ENCODE data around the gene CAMK1D.

Gene CAMK1D

DNA sequence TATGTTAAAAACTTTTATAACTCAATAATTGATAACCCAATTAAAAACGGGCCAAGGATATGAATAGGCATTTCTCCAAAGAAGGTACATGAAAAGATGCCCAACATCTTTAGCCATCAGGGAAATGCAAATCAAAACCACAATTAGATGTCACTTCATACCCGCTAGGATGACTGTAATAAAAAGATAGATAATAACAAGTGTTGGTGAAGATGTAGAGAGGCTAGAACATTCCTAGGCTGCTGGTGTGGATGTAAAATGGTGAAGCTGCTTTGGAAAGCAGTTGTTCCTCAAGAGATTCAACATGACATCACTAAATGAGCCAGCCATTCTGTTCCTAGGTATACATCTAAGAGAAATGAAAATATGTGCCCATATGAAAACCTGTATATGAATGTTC, 35.6 kb downstream of the CAMK1D start:
- Histone ChIP-seq H3K27ac (no peak overlapping the region), H3K4me3 (no peak overlapping the region)
- DNase-seq (ENCODE audit: low spot score) = no peak
- TF ChIP-seq, protein P1, sequence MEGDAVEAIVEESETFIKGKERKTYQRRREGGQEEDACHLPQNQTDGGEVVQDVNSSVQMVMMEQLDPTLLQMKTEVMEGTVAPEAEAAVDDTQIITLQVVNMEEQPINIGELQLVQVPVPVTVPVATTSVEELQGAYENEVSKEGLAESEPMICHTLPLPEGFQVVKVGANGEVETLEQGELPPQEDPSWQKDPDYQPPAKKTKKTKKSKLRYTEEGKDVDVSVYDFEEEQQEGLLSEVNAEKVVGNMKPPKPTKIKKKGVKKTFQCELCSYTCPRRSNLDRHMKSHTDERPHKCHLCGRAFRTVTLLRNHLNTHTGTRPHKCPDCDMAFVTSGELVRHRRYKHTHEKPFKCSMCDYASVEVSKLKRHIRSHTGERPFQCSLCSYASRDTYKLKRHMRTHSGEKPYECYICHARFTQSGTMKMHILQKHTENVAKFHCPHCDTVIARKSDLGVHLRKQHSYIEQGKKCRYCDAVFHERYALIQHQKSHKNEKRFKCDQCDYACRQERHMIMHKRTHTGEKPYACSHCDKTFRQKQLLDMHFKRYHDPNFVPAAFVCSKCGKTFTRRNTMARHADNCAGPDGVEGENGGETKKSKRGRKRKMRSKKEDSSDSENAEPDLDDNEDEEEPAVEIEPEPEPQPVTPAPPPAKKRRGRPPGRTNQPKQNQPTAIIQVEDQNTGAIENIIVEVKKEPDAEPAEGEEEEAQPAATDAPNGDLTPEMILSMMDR (IDR thresholded peaks at IDR 0.05) = no peak

DNA sequence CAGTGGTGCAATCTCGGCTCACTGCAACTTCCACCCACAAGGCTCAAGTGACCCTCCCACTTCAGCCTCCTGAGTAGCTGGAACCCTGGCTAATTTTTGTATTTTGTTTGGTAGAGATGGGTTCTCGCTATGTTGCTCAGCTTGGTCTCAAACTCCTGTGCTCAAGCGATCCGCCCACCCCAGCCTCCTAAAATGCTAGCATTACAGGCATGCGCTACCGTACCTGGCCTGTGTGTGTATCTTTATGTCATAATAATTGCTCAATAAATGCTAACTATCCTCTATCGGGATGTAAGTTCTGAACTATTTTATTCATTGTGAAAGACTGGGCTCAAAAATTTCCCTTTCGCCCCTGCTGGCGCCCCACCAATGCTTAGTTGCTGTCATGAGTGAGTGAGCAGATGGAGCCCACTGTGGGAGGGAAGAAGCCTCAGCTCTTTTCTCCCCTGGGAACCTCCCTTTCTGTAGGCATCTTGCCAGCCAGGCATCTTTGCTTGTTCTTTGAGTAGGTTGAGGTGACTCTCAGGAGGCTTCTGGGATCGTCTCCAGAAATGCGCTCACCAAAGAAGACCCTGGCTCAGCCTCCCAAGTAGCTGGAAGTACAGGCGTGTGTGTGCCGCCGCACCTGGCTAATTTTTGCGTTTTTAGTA, 38.3 kb downstream of the CAMK1D start:
- H3K4me3 ChIP-seq = no peak overlapping the region
- no peak overlapping the region for H3K27ac ChIP-seq
- TF ChIP-seq, protein P1 (IDR thresholded peaks at IDR 0.05) = no peak
- DNase-seq (ENCODE audit: low spot score) = no peak

DNA sequence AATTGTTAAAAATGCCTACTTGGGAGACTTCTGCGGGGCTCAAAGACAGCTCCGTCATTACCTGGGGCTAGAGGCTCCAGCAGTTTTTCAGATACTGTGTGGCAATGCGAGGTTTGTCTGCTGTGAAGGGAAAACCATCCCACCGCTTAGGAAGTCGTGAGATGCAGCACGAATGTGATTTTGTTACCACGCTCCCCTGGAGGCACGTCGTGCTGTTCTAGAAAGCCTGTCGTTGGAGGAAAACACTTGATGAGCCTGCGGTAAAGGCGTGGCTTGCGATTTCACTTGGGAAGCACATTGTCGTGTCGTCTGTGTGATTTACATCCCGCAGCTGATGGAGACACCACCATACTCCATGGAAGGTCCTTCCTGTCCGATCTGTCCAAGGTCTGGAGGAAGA, 39.3 kb downstream of the CAMK1D start:
- peak; percentile 40 for DNase-seq (ENCODE audit: low spot score)
- H3K27ac ChIP-seq = no peak overlapping the region
- TF ChIP-seq, protein P1 (IDR thresholded peaks at IDR 0.05) = no peak
- no peak overlapping the region for H3K4me3 ChIP-seq

DNA sequence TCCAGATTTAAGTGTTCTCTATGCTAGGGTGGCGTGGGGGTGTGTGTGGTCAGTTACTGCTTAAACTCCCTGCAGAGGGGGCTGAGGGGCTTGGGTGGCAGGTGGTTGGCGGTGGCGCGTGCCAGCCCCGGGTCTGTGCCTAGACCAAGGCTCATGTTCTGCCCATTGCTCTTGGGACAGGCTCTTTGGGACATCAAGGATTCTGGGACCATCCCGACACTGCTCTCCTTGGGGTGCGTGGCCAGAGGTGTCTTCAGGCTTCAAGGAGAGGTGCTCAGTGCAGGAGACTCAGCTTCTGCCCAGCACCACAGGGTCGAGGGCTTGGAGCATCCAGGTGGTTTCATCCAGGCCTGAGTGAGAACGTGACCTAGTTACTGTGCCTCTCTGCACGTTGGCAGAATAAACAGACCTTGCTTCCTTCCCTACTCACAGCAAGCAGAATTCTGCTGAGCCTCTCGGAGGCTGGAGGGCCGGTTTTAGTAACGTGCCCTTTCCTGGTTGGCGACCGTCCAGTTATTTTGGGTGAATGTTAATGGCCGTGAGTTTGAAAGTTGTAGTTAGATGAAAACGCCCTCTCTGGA, 39.9 kb downstream of the CAMK1D start:
- TF ChIP-seq, protein P1 (IDR thresholded peaks at IDR 0.05) = no peak
- H3K27ac ChIP-seq = peak overlapping the region; percentile 44 to 54
- H3K4me3 ChIP-seq = no peak overlapping the region
- DNase-seq (ENCODE audit: low spot score) = peak; percentile 75

DNA sequence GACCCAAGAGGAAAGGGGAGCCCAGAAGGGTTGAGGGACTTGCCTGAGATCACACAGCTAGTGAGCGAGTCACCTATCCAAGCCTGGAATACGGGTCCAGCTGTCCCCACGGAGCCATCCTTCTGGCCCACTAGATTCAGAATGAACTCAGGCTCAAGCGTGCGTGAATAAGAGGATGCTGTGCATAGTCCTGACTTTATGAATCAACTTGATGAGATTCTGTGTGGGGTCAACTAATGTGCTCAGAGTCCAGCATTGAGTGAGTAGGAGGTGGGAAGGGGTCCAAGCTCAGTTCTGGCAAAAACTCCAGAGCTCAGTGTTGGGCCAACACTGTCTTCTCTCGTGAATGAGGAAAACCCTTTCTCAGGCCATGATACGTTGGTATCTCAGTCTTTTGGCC, 41.4 kb downstream of the CAMK1D start:
- peak; percentile 71 for DNase-seq (ENCODE audit: low spot score)
- peak overlapping the region; percentile 64 to 67 for H3K27ac ChIP-seq
- TF ChIP-seq, protein P1 (IDR thresholded peaks at IDR 0.05) = no peak
- H3K4me3 ChIP-seq = peak overlapping the region; percentile 2

DNA sequence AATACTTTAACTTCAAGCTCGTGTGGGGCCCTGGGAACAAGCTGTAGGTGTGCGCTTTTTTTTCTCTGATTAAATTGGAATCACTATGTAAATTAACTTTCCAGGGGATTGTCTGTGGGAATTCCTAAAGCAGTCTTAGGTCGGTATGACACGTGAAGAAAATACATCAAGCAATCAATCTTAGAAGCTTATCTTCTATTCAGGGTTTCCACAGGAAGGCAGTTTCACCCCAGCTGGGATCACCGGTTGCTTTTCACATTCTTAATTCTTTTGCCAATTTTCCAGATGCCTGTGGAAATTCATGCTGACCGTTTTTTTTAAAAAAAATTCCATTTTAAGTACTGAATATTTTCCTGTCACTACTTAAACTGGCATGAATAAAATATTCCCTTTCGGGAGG, 41.9 kb downstream of the CAMK1D start:
- peak overlapping the region; percentile 2 for H3K4me3 ChIP-seq
- H3K27ac ChIP-seq = peak overlapping the region; percentile 64 to 67
- TF ChIP-seq, protein P1 (IDR thresholded peaks at IDR 0.05) = no peak
- peak; percentile 21 for DNase-seq (ENCODE audit: low spot score)

DNA sequence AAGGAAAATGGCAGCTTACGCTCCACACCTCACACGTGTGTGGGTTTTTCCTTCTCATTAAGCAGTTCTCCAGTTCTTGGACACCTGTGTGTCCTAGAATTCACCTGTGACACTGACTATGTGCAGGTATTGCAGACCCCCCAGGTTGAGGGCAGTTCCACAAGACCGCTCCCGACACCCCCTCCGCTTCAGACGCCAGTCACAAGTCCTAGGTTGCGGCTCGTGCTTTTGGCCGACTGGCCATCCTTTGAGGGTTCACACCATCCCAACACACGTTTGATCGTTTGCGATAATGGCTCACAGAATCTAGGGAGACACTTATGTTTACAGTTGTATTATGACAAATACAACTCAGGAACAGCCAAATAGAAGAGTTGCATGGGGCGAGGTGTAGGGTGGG, 44.5 kb downstream of the CAMK1D start:
- TF ChIP-seq, protein P1 (IDR thresholded peaks at IDR 0.05) = no peak
- Histone ChIP-seq H3K4me3 (no peak overlapping the region), H3K27ac (no peak overlapping the region)
- no peak for DNase-seq (ENCODE audit: low spot score)
